DMS 273 (cell line): ENCODE data around the gene ZP2.
"Not testable (repeated sequence)": the region's sequence is repeated elsewhere in the genome, so short reads cannot be mapped to it uniquely, and the experiment has no call there.

Source experiments
- DNase-seq: peaks from one replicate; lab custom pipeline; 2025; ENCODE audit not compliant: unreplicated experiment; lab: John Stamatoyannopoulos, UW

The ZP2 gene

GRCh38 chr16:21175397-21175796 lies 36.0 kb downstream of the ZP2 start:
- no peak for DNase-seq

- DNase-seq, result no peak
Observed at GRCh38 chr16:21172650-21173049, 38.7 kb downstream of the ZP2 start.

GRCh38 chr16:21170116-21170515 lies 41.3 kb downstream of the ZP2 start:
- DNase-seq, result not testable (repeated sequence)

GRCh38 chr16:21169249-21169981 lies 42.0 kb downstream of the ZP2 start:
- DNase-seq, result no peak

- no peak for DNase-seq
Observed at GRCh38 chr16:21167929-21168602, 43.3 kb downstream of the ZP2 start.

GRCh38 chr16:21167360-21167759 lies 44.0 kb downstream of the ZP2 start:
- no peak for DNase-seq

- peak; percentile 10 for DNase-seq
Observed at GRCh38 chr16:21166561-21166961, 44.8 kb downstream of the ZP2 start.

GRCh38 chr16:21164521-21165168 lies 46.7 kb downstream of the ZP2 start:
- no peak for DNase-seq

- DNase-seq, result no peak
Observed at GRCh38 chr16:21163576-21163975, 47.8 kb downstream of the ZP2 start.

- DNase-seq, result peak; percentile 79
Observed at GRCh38 chr16:21162661-21163151, 48.7 kb downstream of the ZP2 start.

GRCh38 chr16:21161211-21161610 lies 50.2 kb downstream of the ZP2 start:
- DNase-seq, result no peak

GRCh38 chr16:21160276-21160675 lies 51.1 kb downstream of the ZP2 start:
- DNase-seq, result no peak

- DNase-seq, result no peak
Observed at GRCh38 chr16:21159281-21159951, 52.0 kb downstream of the ZP2 start.

- DNase-seq, result peak; percentile 93
Observed at GRCh38 chr16:21158208-21159110, 52.9 kb downstream of the ZP2 start, which contains the start of gene LDAF1. LDAF1 (plus strand) TSS chr16:21158674; CDS start chr16:21161183, 2,509 bp downstream.

- no peak for DNase-seq
Observed at GRCh38 chr16:21157632-21158031, 53.7 kb downstream of the ZP2 start.

GRCh38 chr16:21156767-21157467 lies 54.5 kb downstream of the ZP2 start:
- DNase-seq, result peak; percentile 83

- not testable (repeated sequence) for DNase-seq
Observed at GRCh38 chr16:21156011-21156410, 55.4 kb downstream of the ZP2 start.

GRCh38 chr16:21153124-21153729 lies 58.1 kb downstream of the ZP2 start:
- DNase-seq, result not testable (repeated sequence)
